Body of pancreas (tissue), 4 donors: ENCODE measurements around the gene ELP1.

ENCODE experiments used
- CTCF ChIP-seq, 7 experiments: fragments of 450-650 bp in 4 of 7; fragments of 200-600 bp in 3 of 7; sonication (generic) in 3 of 7; IDR thresholded peaks; one replicate each; pipeline ENCODE4 v1.5.1; 2016 to 2019; ENCODE audit warnings: antibody characterized with exemption in 7 of 7
- POLR2A ChIP-seq, 3 donors: fragments of 450-650 bp; IDR thresholded peaks; one replicate each; pipeline ENCODE4 v1.6.1; 2016; ENCODE audit warnings: antibody characterized with exemption in 3 of 3, mild to moderate bottlenecking in 2 of 3

- TF ChIP-seq CTCF (IDR thresholded peaks at IDR 0.05) = peak in 4 of 7 experiments; percentile 13 to 22 (median 19)
- TF ChIP-seq POLR2A (IDR thresholded peaks at IDR 0.05) = no peak
These were observed 83.5 kb downstream of the ELP1 start for GRCh38 chr9:108850293-108850897.
